GM19099 (cell line): ENCODE data around the gene FBLN1.

Experiments
- POLR2A ChIP-seq: IDR thresholded peaks from 3 replicates; pipeline ENCODE4 v1.6.1; 2011; ENCODE audit warnings: low read depth; ENCODE audit not compliant: insufficient read length; ENCODE audit errors: extremely low read depth

The FBLN1 gene

DNA sequence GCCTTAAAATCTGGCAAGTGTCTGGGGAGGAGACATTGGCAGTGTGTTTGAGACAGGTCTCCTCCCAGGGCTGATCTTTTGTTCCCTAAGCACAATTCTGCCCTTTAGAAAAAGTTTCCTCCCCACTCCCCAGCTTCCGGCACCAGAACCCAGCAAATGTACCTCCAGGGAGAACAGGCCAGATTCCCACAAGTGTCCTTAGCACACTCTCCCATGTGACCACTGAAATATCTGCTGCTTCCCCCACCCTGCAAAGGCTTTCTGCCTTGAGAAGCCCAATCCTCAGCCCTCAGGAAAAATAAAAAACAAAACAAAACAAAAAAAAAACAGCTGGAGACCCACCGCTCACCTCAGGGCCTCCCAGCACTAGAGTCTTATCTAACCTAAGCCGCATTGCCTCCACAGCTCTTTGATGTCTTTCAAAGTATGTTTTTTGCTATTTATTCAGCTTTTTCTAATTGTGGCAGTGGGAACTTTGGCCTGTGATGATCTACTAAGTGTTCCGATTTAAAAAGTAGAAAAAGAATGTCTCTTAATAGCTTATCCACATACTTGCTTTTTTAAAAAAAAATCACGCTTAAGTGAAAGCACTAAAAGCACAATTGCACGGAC is 29.0 kb upstream of the FBLN1 start:
- no peak for TF ChIP-seq POLR2A

DNA sequence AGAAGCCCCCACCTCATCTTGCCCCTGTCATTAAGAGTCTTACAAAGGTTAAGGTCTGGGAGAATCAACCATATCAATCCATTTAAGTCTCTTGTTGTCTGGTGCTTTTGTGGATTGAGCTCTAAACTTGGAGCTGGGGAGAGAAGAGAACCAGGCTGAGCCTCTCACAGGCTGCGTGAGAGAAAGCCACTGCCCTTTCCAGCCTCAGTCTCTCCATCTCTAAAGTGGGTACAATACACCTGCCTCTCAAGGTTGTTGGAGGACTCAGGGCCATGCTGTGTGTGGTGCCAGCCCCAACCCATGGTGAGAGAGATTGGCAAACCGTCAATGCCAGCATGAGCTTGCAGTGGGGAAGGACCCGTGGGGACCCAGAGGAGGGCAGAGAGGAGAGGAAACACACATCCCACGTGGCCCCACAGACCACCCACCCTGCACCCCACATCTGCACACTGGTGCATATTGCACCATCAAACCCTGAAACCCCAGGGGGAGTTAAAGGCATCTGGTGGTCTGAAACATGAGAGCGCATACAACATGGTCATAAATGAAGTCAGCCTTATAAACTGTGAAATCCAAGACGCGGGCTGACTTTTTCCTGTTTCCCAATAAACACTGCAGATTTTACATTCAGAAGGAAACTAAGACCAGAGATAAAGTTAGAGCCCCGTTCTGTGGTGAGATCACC is 27.5 kb upstream of the FBLN1 start:
- no peak for TF ChIP-seq POLR2A

DNA sequence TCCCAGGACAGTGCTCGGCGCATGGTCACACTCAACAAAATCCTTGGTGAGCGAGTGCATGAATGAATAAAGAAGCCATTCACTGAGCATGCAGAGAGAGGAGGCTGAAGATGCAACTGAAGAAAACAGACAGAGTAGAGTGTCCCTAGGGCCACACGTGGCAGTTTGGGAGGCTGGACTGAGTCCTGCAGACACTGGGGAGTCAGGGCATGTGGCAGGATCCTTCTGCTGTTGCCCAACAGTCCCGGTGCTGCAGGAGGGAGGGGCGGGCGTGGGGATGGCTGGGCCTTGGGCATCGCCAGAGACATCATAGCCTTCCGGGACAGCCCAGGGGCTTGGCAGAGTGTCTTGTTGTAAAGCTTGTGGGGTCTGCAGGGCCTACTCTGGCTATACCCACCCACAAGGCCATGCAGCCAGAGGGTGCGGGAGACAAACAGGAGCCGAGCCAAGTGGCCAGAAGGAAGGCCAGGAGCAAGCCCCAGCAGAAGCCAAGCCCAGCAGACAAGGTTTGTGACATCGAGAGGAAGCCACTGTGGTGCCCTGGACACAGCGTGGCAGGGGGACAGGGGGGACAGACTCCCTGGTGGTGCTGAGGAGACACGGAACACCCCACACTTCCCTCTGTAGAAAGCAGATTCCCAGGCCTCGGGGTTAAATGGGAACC is 26.7 kb upstream of the FBLN1 start:
- no peak for TF ChIP-seq POLR2A

DNA sequence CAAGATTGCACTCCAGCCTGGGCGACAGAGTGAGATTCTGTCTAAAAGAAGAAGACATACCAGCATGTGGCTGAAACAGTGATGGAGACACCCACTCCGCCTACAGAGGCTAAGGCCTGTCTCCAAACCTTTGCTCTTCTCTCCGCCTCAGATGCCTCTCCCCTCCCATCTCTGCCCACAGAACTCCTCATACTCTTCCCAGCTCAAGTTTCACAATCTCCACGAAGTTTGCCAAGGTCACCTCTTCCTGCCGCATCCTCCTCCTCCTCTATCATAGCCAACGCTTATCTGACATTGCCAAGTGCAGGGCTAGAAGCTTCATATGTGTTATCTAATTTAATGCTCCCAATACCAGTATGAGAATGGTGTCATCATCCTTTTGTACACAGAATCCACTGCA is 25.9 kb upstream of the FBLN1 start:
- TF ChIP-seq POLR2A = no peak

DNA sequence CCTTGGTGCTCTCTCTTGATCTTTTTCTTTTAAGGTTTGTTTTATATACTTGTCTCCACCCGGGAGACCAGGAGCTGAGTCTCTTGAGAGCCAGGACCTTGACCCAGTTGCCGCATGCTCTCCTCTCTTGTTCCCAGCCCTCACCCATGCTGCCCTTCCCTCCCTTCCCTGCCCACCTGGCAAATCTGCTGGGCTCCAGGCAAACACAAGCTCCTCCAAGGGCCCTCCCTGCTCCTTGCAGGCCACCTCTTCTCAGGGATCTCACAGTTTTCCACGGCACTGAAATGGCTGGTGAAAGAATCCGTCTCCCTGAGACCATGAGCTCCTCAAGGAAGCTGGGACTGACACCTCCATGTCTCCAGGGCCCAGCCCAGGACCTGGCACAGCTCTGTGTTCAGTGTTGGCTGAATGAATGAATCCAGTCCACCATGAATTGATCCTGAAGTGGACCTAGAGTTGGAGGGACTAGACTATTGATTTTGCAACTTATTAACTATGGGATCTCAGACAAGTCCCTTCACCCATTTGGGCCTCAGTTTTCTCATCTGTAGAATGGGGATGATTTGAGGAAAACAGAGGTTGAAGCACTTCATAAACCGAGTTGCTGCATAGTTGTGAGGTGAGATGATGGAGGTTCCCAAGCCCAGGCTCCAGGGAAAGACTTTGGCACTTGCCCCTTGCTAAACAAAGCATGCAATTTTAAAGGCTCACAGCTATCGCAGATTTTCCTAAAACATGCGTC is 25.1 kb upstream of the FBLN1 start:
- no peak for TF ChIP-seq POLR2A

DNA sequence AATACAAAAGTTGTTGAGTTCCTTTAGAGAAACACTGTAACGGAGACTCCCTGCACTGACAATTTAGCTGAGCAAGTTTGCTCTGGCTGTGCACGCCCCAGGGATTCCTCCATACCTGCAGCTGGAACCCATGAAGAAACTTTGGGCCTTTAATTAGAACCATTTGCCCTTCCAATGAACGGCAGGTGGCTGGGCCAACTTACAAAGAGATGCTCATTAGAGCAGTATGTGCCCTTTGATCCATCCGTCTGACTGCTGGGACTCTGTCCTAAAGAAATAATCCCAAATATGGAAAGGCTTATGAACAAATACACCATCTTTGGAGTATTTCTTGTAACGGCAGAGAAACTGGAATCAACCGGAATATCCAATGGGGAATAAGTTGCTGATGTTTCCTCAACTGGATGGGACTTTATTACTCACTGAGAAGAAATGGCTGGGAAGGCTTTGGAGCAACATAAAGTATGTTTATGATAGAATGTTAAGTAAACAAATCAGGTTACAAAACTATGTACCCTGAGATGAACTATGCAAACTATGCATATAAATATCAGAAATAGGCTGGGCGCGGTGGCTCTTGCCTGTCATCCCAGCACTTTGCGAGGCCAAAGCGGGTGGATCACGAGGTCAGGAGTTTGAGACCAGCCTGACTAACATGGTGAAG is 24.4 kb upstream of the FBLN1 start:
- no peak for TF ChIP-seq POLR2A

DNA sequence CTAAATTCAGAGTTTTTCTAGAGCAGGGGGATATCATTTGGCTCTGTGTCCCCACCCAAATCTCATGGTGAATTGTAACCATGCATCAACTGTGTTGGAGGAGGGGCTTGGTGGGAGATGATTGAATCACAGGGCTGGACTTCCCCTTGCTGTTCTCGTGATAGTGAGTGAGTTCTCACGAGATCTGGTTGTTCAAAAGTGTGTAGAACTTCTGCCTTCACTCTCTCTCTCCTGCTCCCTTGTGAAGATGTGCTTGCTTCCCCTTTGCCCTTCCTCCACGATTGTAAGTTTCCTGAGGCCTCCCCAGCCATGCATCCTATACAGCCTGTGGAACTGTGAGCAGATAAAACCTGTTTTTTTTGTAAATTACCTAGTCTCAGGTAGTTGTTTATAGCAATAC is 22.0 kb upstream of the FBLN1 start:
- no peak for TF ChIP-seq POLR2A

DNA sequence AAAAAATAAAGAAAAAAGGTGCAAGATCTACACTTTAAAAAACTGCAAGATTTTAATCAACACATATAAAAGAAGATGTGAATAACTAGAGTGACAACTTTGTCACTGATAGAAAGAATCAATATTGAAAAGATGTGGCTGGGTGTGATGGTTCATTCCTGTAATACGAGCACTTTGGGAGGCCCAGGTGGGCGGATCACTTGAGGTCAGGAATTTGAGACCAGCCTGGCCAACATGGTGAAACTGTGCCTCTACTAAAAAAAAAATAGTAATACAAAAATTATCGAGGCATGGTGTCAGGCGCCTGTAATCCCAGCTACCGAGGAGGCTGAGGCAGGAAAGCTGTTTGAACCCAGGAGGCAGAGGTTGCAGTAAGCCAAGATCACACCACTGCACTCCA is 21.0 kb upstream of the FBLN1 start:
- no peak for TF ChIP-seq POLR2A

DNA sequence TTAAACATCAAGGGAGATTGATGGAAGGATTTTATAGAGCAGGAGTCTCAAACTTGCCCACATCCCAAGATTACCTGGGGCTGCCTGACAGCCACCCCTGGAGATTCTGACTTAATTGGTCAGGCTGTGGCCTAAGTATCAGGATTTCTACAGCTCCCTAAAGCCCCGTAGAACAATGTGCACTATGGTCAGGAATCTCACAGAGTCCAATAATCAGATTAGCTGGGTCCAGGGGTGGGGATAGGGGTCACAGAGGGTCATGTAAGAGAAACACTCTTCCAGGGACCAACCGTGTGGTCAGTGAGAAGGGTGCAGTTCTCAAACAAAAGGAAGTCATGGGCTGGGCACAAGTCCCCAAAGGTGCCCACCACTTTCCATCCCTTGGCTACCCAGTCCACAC is 20.5 kb upstream of the FBLN1 start:
- TF ChIP-seq POLR2A = no peak

DNA sequence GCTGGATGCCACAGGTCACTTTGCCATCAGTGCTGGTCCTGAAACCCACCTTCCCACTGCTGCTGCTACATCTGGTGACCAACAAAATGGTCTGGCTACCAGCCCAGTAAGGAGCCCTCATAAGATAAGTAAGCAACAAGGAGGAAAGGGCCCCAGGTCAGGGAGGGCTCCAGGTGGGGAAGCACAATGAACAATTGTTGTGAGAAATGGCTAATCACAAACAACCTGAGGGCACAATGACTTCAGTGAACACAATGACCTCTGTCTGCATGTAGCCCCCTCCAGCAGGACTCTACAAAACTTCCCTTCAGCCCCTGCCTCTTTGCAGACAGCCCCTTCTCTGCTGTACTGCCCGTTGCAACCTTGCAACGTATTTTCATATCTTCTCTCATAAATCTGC is 19.4 kb upstream of the FBLN1 start:
- TF ChIP-seq POLR2A = no peak

DNA sequence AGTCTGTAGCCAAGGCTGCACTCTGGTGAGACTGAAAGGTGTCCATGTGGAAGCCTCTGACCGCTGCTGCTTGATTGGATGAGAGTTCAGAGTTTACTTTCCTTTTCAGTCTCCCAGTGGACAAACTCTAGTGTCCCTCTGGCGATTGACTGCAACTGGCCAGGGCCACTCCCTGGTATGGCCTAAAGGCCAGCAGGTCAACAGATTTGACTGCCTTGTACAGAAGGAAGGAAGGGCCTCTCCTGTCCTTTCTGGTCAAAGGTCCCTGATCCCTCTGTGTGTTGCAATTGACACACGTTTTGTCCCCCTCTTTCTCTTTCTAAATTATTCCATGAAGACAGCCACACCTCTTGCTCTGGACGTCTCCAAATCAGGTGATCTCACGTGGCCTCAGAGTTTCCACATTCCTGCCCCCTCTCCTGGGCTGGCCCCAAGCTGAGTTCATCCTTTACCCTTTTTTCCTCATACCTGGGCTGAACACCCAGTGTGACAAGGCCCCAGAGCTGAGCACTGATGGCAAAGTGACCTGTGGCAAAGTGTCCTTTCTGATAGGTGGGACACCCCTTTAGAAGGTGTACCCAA is 18.7 kb upstream of the FBLN1 start:
- TF ChIP-seq POLR2A = no peak

DNA sequence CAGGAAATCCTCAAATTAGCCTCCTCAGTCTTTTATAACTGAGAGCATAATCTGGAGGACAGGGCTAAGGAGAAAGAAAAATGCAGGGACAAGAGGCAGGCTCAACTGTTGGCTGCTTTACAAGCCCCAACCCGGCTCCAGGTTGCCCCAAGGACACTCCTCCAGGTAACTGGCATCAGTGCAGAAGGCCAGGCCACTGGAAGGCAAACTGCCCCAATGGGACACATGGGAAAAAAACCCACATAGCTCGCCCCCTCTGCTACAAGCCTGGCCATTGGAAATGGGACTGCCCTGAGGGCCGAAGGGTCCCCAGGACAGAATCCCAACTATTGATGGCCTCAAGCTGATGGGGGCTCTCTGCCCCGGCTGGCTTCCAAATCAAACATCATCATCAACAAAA is 17.9 kb upstream of the FBLN1 start:
- no peak for TF ChIP-seq POLR2A

DNA sequence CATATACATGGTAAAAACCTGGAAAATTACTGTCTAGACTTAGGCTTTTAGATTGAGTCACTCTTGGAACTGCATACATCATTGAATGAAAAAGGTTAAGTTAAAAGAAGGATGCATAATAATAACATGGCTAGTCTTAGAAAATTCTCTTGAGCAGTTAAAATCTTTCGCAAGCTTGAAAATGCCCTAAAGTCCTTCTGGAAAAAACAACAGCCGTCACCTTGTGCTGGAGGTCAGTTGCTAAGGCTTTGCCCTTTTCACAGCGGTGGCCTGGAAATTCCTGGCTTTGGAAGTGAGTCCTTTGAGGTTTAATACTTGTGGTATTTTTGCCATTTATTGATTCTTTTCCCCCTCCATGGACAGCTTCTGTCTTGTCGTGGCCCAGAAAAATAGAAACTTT is 17.4 kb upstream of the FBLN1 start:
- TF ChIP-seq POLR2A = no peak

DNA sequence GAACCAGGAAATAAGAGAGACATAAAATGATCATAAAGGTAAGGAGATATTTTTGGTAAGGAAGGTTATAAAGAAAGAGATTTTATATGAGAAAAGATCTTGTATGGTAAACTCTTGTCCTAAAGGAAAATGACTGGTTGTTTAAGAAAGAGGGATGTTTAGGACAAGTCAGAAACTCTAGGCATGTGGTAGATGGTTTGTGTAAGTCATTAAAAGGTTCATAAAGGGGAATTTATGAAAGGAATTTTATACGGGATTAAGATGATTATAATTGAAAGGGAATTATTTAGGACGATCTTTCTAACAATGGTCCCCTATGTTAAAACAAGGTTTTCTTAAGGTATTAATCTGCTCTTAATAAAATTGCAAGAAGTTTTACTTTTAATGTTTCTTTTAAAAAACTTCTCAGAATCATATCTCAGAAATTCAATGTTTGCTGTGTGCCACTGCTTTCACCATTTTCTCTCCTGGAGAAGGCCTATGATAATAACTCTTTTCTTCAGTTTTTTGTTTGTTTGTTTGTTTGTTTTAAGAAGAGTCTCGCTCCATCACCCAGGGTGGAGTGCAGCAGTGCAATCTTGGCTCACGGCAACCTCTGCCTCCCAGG is 13.8 kb upstream of the FBLN1 start:
- TF ChIP-seq POLR2A = no peak

DNA sequence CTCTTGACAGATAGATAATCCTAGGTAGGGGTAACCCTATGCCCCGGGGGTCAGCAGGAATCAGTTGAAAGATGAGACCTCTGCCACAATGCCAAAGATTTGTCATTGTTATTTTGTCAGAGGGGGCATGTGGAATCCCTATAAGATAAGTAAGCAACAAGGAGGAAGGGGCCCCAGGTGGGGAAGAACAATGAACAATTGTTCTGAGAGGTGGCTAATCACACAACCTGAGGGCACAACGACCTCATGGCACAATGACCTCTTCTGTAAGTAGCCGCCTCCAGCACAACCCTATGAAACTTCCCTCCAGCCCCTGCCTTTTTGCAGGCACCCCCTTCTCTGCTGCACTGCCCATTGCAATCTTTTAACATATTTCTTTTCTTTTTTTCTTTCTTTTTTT is 11.8 kb upstream of the FBLN1 start:
- no peak for TF ChIP-seq POLR2A

DNA sequence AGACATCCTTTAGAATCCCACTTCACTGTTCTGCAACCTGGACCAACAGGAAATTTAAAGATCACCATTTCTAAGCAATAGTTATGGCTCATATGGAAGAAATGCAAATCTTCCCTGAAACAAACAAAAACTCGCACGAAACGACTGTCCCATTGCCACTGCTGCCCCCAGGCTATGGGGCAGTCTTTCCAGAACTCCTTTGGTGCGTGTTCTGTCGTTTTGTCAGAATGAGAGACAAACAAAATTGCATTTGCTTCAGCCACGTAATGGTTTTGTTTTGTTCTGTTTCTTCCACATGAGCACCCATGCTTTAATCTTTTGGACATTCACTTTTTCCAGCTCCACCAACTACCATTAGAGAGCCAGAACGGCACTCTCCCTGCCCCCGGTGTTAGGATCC is 10.8 kb upstream of the FBLN1 start:
- TF ChIP-seq POLR2A = no peak
